ENCODE data around the gene CDH12. TPM values are rescaled to one million over a fixed set of nuclear protein-coding genes. Genes with fewer than 3 reads are reported as not detected.
"Not testable (repeated sequence)": the region's sequence is repeated elsewhere in the genome, so short reads cannot be mapped to it uniquely, and the experiment has no call there.

Gene CDH12
- 1 to 10 TPM; 6.0 to 6.2 (median 6.1) TPM for polyA plus RNA-seq (ENCODE audit: insufficient read length in 3 of 3)
- long read RNA-seq, donor 1, partial matches to known transcripts, result 0 of 2 reads
- long read RNA-seq, donor 1, other reads (novel, unspliced or antisense), result 0 of 2 reads
- long read RNA-seq, donor 2, result 0 reads
- long read RNA-seq, donor 3, partial matches to known transcripts, result 0 of 1 reads
- long read RNA-seq, donor 3, other reads (novel, unspliced or antisense), result 0 of 1 reads
- long read RNA-seq, donor 4, partial matches to known transcripts, result 0 of 2 reads
- long read RNA-seq, donor 4, other reads (novel, unspliced or antisense), result 0 of 2 reads
- long read RNA-seq, donor 5, result 0 reads
- long read RNA-seq, donor 6, partial matches to known transcripts, result 0 of 2 reads
- long read RNA-seq, donor 6, other reads (novel, unspliced or antisense), result 0 of 2 reads
- long read RNA-seq, donor 7, partial matches to known transcripts, result 0 of 1 reads
- long read RNA-seq, donor 7, other reads (novel, unspliced or antisense), result 0 of 1 reads
- long read RNA-seq, donor 8, result 0 reads
- long read RNA-seq, donor 9, partial matches to known transcripts, result 0 of 3 reads
- long read RNA-seq, donor 9, other reads (novel, unspliced or antisense), result 0 of 3 reads
- long read RNA-seq, donor 10, partial matches to known transcripts, result 9 of 9 reads
- long read RNA-seq, donor 10, other reads (novel, unspliced or antisense), result 0 of 9 reads
- long read RNA-seq, donor 11, result 0 reads
- long read RNA-seq, donor 12, partial matches to known transcripts, result 0 of 1 reads
- long read RNA-seq, donor 12, other reads (novel, unspliced or antisense), result 0 of 1 reads
- long read RNA-seq, donor 13, result 0 reads
- long read RNA-seq, donor 14, partial matches to known transcripts, result 0 of 1 reads
- long read RNA-seq, donor 14, other reads (novel, unspliced or antisense), result 0 of 1 reads
- long read RNA-seq, donor 15, result 0 reads
- long read RNA-seq, donor 16, partial matches to known transcripts, result 0 of 1 reads
- long read RNA-seq, donor 16, other reads (novel, unspliced or antisense), result 0 of 1 reads

DNA sequence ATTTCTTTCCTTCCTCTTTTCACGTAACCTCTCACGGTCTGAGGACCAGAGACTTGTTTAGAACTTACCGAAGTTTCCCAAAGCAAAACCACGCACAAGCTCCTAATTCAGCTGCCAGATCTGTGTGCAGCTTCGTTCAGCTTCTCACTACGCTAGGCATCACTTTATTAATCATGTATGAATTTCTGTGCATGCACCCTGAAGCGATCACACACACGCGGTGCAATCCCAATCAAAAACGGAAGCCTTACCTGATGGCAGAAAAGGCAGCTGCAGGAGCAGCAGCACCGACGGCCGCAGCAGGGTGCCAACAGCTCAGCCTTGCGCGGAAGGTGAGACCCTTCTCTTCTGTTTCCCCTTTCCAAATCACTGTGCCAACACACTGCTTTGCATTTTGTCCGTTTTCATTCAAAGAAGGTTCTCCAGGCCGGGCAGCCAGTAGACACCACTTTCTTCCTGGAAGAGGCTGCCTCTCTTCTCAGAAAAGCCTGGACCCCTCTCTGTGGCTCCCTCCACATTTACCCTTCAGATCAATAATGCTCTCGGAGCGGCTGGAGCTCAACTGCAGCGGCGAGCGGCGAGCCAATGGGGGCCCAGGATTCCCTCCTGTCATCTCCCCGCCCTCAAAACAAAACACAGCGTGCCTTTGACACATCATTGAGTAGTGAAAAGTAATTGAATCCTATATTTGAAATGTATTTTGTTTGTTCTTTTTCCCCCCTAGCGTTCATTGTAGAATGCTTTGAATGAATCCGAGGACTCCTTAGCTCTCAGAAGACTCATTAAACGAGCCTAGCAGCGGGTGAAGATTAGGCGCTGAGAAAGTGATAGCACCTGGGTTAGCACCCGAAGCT lies at the start of gene CDH12:
TSS of gene CDH12 (minus strand) at position 538 of the 854 bp plus-strand sequence.
- DNase-seq, result peak; percentile 26

- DNase-seq, result no peak
These were observed 48.7 kb upstream of the CDH12 start for GRCh38 chr5:22901885-22902284.

DNA sequence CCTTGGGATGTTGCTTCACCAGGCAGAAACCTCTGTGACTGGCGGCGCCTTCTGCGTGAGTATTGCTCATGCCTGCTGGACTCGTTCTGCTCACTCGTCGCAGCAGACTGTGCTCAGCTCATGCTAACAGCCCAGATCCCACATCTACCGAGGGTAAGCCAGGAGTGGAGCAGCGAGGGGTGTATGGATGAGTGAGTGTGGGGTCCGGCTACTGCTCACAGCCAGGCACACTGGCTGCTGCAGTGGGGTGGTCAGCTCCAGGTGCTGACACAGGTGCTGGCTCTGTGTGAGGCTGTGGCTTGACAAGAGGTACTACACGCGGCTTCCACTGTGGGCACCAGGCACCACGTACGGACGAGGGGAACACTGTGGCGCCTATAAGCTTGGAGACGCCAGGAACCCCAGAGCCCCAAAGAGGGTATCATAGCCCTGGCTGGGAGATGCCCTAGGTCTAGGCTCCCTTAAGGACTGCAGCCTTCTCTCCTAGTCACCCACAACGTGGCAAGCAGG lies 47.7 kb upstream of the CDH12 start:
- DNase-seq, result no peak

- DNase-seq, result no peak
These were observed 46.2 kb upstream of the CDH12 start for GRCh38 chr5:22899341-22899740.

GRCh38 chr5:22896152-22896551 lies 43.0 kb upstream of the CDH12 start:
- DNase-seq, result no peak

DNA sequence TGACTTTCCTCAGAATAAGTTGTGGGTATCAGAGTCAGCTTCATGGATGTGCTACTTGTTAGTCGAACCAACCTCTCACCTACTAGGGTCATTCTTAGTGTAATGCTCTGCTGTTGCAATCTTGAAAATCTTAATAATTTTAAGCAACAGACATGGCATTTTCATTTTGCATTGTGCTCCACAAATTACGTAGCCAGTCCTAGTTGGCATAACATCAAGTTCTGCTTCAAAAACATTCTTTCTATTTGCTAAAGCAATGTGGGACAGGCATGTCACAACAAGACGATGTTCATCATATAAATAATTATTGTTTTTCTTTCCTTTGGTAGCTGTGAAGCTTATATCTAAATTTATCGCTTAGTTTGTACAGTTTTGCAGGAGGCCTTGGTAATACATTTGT lies 39.3 kb upstream of the CDH12 start:
- DNase-seq, result no peak

DNA sequence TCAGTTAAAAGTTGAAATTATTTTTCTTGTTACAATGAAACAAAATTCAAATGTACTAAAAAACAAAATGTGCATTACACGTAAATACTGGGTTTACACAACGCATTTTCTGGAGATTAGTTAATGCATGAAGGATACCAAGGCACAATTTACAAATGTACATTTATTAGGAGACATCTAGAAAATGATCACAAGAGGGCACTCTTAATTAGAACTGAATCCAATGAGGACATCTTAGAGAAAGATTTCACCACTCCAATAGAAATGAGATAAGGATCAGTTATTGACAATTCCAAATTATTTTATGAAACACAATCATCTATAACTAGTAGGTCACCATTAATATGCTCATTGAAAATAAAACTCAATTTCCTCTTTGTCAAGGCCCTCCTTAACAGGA lies 36.6 kb upstream of the CDH12 start:
- DNase-seq, result no peak

DNA sequence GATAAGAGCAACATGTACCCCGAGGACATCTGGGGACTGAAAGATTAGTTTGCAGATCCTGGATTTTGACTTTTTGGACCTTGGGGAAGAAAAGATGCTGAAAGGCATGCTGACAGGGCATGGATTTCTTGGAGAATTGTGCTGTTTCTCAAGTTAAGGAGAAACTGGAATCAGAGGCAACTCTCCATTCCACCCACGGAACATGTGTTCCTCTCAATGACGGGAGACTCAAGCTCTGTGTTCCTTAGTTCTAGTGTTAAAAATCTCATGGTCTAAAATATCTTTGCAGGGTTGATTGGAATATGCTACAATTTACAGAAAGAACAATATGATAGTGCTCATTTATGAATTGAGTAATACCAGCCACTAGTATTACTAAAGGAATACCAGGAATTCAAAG lies 34.4 kb upstream of the CDH12 start:
- DNase-seq, result no peak

- not testable (repeated sequence) for DNase-seq
These were observed 5.8 kb upstream of the CDH12 start for GRCh38 chr5:22858911-22859310.

GRCh38 chr5:22855824-22856223 lies 2.7 kb upstream of the CDH12 start:
- no peak for DNase-seq

GRCh38 chr5:22850981-22851380 lies 2.2 kb downstream of the CDH12 start:
- DNase-seq, result no peak

DNA sequence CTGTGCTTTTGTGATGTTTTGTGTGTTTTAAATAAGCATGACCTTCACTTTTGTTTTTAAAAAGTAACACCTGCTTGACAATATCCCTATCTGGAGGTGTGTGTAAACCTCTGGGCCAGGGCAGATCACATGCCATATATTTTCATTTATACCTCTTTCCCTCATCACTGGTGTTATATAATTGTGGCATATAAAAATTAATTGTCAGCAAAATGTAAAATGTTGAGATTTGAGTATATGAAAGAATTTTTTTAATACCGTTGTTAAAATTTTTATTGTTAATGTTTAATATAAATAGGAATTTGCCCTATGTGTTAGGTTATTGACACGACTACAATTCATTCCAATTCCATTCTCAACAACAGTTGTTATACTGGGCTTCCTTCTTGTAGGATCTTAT lies 6.5 kb downstream of the CDH12 start:
- no peak for DNase-seq

DNA sequence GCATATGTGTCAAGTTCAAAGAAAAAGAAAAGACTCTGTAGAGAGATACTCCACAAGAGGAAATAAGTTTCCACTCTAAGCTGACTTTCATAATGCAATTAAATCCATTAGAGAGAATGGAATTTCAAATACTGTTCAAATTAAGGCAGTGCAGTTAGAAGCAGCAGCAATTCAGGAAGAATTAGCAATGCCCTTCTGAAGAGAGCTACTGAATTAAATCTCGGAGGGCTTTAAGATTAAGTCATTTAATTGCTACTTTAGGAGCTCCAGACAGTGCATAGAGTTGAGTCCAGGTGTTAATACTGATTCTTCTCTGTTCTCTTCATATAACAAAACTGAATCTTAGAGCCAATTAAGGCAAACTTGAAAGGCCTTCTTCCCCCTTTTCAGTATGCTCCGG lies 8.5 kb downstream of the CDH12 start:
- no peak for DNase-seq

DNA sequence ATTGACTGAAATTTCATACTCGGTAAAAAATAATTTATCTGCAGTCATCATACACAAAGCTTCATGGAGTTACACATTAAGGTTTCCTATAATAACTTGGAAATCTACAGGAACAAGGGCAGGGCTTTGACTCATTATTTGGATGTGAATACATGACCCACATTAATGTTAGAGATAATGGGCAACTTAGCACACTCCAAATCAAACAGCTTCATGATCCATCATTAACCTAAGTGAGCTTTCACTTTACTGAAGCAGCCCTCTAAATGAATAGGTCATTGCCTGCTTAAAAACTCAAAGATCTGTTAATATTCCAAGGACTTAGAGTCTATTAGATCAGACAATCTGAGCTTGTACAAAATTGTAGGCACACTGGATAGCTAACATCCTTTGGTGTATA lies 9.0 kb downstream of the CDH12 start:
- no peak for DNase-seq

DNA sequence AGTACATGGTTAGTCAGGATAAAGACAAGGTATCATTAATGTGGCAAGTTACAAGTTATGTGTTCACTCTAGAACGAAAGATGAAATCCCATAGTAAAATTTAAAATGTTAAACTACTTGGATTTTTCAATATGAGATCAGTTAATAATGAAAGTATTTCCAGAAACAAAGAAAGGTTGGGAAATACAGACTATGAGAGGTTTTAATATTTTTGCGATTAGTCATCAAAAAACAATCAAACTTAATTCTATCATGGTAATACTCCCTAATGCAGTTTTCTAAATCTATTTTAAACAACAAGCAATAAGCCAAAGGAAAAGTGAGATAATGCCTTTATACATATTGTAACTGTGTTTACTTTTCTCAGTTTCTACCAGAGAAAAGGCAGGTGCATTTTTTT lies 10.6 kb downstream of the CDH12 start:
- no peak for DNase-seq

DNA sequence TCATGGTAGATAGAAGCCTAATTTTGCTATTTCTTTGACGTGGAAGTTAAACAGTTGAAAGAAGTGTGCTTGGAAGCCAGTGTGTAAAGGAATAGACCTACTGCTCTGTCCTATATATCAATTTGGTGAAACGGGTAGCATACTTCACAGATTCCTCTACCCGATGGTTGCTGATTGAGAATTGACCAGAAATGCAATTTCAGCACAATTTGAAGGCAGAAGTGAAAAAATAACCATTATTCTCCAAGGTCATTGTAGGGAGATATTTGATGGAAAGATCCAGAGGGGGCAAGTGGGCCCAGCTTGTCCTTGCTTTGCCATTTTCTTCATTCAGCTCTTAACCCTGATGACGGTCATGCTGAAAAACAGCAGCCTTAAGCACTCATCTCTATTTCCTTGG lies 15.3 kb downstream of the CDH12 start:
- DNase-seq, result no peak

GRCh38 chr5:22835686-22836085 lies 17.5 kb downstream of the CDH12 start:
- DNase-seq, result no peak

DNA sequence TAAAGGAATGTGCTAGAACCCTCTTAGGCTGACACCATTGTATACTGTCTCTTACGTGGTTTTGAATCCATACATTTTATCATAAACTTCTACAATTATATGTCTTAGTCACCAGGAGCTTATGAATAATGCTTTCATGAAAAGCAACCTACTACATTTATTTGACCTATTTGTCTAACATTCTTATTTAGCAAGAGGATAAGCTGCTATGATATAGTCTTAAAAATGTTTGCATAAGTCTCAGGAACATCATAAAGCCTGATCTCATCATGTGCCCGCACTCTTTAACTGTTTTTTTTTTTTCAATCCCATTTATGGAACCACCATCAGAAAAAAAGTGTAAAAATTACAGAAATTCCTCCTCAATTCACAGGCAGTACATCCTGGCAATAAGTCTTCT lies 59.7 kb downstream of the CDH12 start:
- DNase-seq, result no peak

GRCh38 chr5:22787807-22788206 lies 65.3 kb downstream of the CDH12 start:
- DNase-seq, result no peak

DNA sequence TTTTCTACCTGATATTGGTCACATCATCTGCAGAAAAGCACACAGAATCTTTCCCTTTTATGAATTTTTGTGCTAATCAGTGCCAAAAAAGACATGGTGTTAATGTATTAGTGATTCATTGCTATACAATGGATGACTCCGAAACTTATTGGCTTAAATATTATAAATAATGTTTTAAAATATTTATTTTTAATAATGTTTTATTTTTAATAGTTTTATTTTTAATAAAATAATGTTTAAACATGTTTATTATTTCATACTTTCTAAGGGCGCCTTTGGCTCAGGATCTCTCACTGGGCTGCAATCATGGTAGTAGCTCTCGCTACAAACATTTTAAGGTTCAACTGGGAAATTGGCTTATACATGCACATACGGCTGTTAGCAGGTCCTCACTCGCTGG lies 65.7 kb downstream of the CDH12 start:
- no peak for DNase-seq

DNA sequence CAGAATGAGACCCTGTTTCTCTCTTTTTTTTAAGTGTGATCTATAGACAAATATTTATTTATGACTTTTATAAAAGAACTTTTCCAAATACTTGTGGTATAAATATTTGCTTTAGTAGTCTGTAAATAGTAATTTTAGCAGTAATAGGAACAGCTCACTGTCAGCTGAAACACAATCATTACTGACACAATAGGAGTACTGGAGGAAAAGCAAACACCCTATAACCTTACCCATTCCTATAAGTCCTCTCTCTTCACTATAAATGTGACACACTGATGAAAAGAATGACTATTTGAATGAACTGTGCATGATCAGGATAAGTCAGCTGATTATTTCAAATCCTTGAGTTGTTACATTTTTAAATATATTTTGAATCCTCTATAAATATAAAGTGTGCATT lies 72.4 kb downstream of the CDH12 start:
- no peak for DNase-seq

GRCh38 chr5:22779499-22779898 lies 73.6 kb downstream of the CDH12 start:
- no peak for DNase-seq
